ENCODE measurements around the gene NECTIN3.
A peak's percentile ranks its signal among the peaks of the same experiment; 100 is the strongest.

NECTIN3 gene

DNA sequence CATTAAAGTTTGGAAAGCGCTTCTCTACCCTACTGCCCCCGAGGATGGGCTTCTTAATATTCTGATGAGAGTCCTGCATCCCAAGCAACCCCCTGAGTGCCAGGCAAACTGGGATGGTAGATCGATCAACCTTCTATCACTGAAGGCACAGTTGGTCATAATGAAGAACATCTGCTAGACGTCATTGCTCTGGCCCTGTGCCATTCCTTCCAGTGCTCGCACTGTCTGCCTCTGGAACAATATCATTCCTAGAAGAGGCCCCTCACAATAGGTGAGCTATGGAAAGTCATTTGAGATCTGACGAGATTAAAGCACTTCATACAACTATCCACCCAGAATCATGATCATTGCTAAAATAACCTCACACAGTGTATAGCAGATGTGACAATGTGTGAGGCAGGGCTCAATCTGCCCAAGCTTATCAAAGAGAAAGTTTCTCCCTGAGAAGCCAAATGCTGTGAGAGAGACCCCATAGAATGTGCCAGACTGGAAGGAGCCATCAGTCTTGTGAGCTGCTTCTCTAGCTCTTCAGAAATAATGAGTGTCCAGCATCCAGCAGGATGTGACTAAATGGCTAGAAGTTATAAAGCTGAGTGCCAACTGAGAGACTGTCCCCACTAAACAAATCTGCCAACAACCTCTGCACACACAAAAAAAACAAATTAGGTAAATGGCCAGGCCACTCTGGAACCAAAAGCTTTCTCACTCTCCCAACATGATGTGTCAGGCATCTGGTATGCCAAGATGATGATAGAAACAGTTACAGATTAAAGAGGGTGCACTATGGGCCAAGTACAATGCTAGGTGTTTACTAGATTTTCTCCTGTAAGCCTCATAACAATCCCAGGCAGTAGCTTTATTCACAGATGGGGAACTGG lies 165.5 kb downstream of the NECTIN3 start:
- no peaks in the 10 kb centered on the region for H3K27me3 ChIP-seq (replicated peaks; ENCODE audit: insufficient read depth, low read length)
- no peaks in the 10 kb centered on the region for H3K36me3 ChIP-seq (replicated peaks; ENCODE audit: insufficient read depth, low read length)
- no peaks in the 10 kb centered on the region for H3K79me2 ChIP-seq (ENCODE audit: low read length)
- H4K20me1 ChIP-seq (ENCODE audit: insufficient read depth, low read length) = no peaks in the 10 kb centered on the region
- H3K9me2 ChIP-seq (replicated peaks; ENCODE audit: insufficient read depth, low read length) = no peaks in the 10 kb centered on the region
- no peak for DNase-seq
- no peaks in the 10 kb centered on the region for H3K4me1 ChIP-seq (ENCODE audit: low read length)
- no peak overlapping the region for H3K9ac ChIP-seq (ENCODE audit: low read length)
- no peak overlapping the region for H3K27ac ChIP-seq (ENCODE audit: low read length)
- H3K4me3 ChIP-seq (ENCODE audit: low read length) = no peak overlapping the region
- H3F3A ChIP-seq (ENCODE audit: insufficient read depth, low read length) = no peaks in the 10 kb centered on the region
- TF ChIP-seq EZH2phosphoT487 (IDR thresholded peaks at IDR 0.05; ENCODE audit: low read length) (no peak), EZH2 (optimal IDR thresholded peaks at IDR 0.05; ENCODE audit: low read depth, low read length) (no peak)
- TF ChIP-seq, protein P1, sequence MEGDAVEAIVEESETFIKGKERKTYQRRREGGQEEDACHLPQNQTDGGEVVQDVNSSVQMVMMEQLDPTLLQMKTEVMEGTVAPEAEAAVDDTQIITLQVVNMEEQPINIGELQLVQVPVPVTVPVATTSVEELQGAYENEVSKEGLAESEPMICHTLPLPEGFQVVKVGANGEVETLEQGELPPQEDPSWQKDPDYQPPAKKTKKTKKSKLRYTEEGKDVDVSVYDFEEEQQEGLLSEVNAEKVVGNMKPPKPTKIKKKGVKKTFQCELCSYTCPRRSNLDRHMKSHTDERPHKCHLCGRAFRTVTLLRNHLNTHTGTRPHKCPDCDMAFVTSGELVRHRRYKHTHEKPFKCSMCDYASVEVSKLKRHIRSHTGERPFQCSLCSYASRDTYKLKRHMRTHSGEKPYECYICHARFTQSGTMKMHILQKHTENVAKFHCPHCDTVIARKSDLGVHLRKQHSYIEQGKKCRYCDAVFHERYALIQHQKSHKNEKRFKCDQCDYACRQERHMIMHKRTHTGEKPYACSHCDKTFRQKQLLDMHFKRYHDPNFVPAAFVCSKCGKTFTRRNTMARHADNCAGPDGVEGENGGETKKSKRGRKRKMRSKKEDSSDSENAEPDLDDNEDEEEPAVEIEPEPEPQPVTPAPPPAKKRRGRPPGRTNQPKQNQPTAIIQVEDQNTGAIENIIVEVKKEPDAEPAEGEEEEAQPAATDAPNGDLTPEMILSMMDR (IDR thresholded peaks at IDR 0.05; ENCODE audit: low read length) = no peak
- H3K4me2 ChIP-seq (ENCODE audit: low read depth, low read length) = no peak overlapping the region
- no peak overlapping the region for H2AFZ ChIP-seq (ENCODE audit: low read length)
- no peaks in the 10 kb centered on the region for H3K9me3 ChIP-seq (replicated peaks; ENCODE audit: insufficient read depth, low read length)

GRCh38 chr3:111237946-111238345 lies 166.3 kb downstream of the NECTIN3 start:
- Histone ChIP-seq H4K20me1 (ENCODE audit: insufficient read depth, low read length) (no peaks in the 10 kb centered on the region), H3K27me3 (replicated peaks; ENCODE audit: insufficient read depth, low read length) (no peaks in the 10 kb centered on the region), H3K9me2 (replicated peaks; ENCODE audit: insufficient read depth, low read length) (no peaks in the 10 kb centered on the region), H2AFZ (ENCODE audit: low read length) (no peak overlapping the region), H3K4me2 (ENCODE audit: low read depth, low read length) (no peak overlapping the region), H3K9me3 (replicated peaks; ENCODE audit: insufficient read depth, low read length) (no peaks in the 10 kb centered on the region), H3K79me2 (ENCODE audit: low read length) (no peaks in the 10 kb centered on the region), H3K4me3 (ENCODE audit: low read length) (no peak overlapping the region), H3K4me1 (ENCODE audit: low read length) (no peaks in the 10 kb centered on the region), H3K27ac (ENCODE audit: low read length) (no peak overlapping the region), H3K36me3 (replicated peaks; ENCODE audit: insufficient read depth, low read length) (no peaks in the 10 kb centered on the region), H3F3A (ENCODE audit: insufficient read depth, low read length) (no peaks in the 10 kb centered on the region), H3K9ac (ENCODE audit: low read length) (no peak overlapping the region)
- TF ChIP-seq, protein P1 (IDR thresholded peaks at IDR 0.05; ENCODE audit: low read length) = no peak
- TF ChIP-seq EZH2 (optimal IDR thresholded peaks at IDR 0.05; ENCODE audit: low read depth, low read length) (no peak), EZH2phosphoT487 (IDR thresholded peaks at IDR 0.05; ENCODE audit: low read length) (no peak)
- DNase-seq = no peak

- no peaks in the 10 kb centered on the region for H3K79me2 ChIP-seq (ENCODE audit: low read length)
- no peaks in the 10 kb centered on the region for H3F3A ChIP-seq (ENCODE audit: insufficient read depth, low read length)
- no peak overlapping the region for H3K4me3 ChIP-seq (ENCODE audit: low read length)
- no peaks in the 10 kb centered on the region for H3K27me3 ChIP-seq (replicated peaks; ENCODE audit: insufficient read depth, low read length)
- no peak overlapping the region for H3K9ac ChIP-seq (ENCODE audit: low read length)
- no peaks in the 10 kb centered on the region for H3K36me3 ChIP-seq (replicated peaks; ENCODE audit: insufficient read depth, low read length)
- no peaks in the 10 kb centered on the region for H4K20me1 ChIP-seq (ENCODE audit: insufficient read depth, low read length)
- TF ChIP-seq EZH2 (optimal IDR thresholded peaks at IDR 0.05; ENCODE audit: low read depth, low read length) (no peak), EZH2phosphoT487 (IDR thresholded peaks at IDR 0.05; ENCODE audit: low read length) (no peak)
- TF ChIP-seq, protein P1 (IDR thresholded peaks at IDR 0.05; ENCODE audit: low read length) = no peak
- no peaks in the 10 kb centered on the region for H3K4me1 ChIP-seq (ENCODE audit: low read length)
- H3K27ac ChIP-seq (ENCODE audit: low read length) = no peak overlapping the region
- H3K4me2 ChIP-seq (ENCODE audit: low read depth, low read length) = no peak overlapping the region
- DNase-seq = peak; percentile 89
- H3K9me3 ChIP-seq (replicated peaks; ENCODE audit: insufficient read depth, low read length) = no peaks in the 10 kb centered on the region
- H3K9me2 ChIP-seq (replicated peaks; ENCODE audit: insufficient read depth, low read length) = no peaks in the 10 kb centered on the region
- H2AFZ ChIP-seq (ENCODE audit: low read length) = no peak overlapping the region
Measured at GRCh38 chr3:111238885-111239284, 167.3 kb downstream of the NECTIN3 start.

Measured in MM.1S (cell line).